ENCODE measurements around the gene C11orf52. TPM values are rescaled to one million over a fixed set of nuclear protein-coding genes. Genes with fewer than 3 reads are reported as not detected.
A peak's percentile ranks its signal among the peaks of the same experiment; 100 is the strongest.

Gene C11orf52
- polyA plus RNA-seq, 3 donors = not detected

DNA sequence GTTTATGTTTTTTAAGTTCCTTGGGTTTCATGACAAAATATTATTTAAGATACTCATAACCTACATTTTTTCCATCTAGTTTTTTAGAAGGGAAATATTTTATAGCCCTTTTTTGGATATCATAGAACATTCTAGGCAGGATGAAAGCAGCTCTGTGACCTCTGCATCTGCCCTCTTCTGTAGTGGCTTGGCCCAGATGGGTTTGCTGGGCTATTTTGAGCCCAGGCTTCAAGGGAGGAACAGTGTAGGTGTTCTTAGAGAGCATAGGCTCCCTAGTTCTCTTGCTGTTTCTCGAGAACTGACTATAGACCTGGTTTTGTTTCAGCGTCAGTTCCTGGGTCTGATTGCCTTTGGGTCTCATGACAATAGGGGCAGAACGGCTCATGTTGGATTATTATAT is 50.6 kb downstream of the C11orf52 start:
- no peaks in the 10 kb centered on the region for H3K9me3 ChIP-seq (replicated peaks in 1 of 2; ENCODE audit: control insufficient read depth in 1 of 2, insufficient read depth in 1 of 2, low read length in 2 of 2)
- Mint-ChIP-seq H3K4me3 (no peak overlapping the region), H3K27ac (no peak overlapping the region), H3K36me3 (no peaks in the 10 kb centered on the region), H3K4me1 (no peaks in the 10 kb centered on the region), H3K9me3 (no peaks in the 10 kb centered on the region), H3K27me3 (ENCODE audit: low read depth in 3 of 3) (peaks cover 0 to 5% (median 0%) of the 10 kb centered on the region in 3 donors)
- WGBS (ENCODE audit: insufficient coverage) = 90% methylated on average over 2 of the region's 3 CpGs
- no peaks in the 10 kb centered on the region for H3K27me3 ChIP-seq (ENCODE audit: control insufficient read depth in 2 of 2, insufficient read depth in 2 of 2, low read length in 2 of 2)
- H3K4me1 ChIP-seq (ENCODE audit: control insufficient read depth in 1 of 2, insufficient read depth in 2 of 2, low read length in 2 of 2) = no peaks in the 10 kb centered on the region
- H3K4me2 ChIP-seq (replicated peaks; ENCODE audit: extremely low read depth, low read length, poor library complexity, severe bottlenecking) = no peak overlapping the region
- no peaks in the 10 kb centered on the region for H3K79me2 ChIP-seq (ENCODE audit: insufficient read depth, low read length)
- H2AFZ ChIP-seq (ENCODE audit: insufficient read depth, low read depth, low read length, poor library complexity, severe bottlenecking) = no peak overlapping the region
- intact Hi-C loops (cut with micrococcal nuclease) = no loop called here
- H3K27ac ChIP-seq (ENCODE audit: low read depth in 1 of 2, low read length in 2 of 2) = no peak overlapping the region
- no peak for DNase-seq
- H4K20me1 ChIP-seq (ENCODE audit: insufficient read depth, low read length) = no peaks in the 10 kb centered on the region
- no peaks in the 10 kb centered on the region for H3K36me3 ChIP-seq (replicated peaks in 1 of 2; ENCODE audit: control insufficient read depth in 1 of 2, insufficient read depth in 2 of 2, low read length in 2 of 2)
- TF ChIP-seq, protein P1, sequence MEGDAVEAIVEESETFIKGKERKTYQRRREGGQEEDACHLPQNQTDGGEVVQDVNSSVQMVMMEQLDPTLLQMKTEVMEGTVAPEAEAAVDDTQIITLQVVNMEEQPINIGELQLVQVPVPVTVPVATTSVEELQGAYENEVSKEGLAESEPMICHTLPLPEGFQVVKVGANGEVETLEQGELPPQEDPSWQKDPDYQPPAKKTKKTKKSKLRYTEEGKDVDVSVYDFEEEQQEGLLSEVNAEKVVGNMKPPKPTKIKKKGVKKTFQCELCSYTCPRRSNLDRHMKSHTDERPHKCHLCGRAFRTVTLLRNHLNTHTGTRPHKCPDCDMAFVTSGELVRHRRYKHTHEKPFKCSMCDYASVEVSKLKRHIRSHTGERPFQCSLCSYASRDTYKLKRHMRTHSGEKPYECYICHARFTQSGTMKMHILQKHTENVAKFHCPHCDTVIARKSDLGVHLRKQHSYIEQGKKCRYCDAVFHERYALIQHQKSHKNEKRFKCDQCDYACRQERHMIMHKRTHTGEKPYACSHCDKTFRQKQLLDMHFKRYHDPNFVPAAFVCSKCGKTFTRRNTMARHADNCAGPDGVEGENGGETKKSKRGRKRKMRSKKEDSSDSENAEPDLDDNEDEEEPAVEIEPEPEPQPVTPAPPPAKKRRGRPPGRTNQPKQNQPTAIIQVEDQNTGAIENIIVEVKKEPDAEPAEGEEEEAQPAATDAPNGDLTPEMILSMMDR (IDR thresholded peaks at IDR 0.05) = no peak
- H3K4me3 ChIP-seq (replicated peaks in 1 of 3; ENCODE audit: low read depth in 2 of 3, low read length in 3 of 3) = no peak overlapping the region
- no peak overlapping the region for H3K9ac ChIP-seq (ENCODE audit: insufficient read depth, low read length, poor library complexity, severe bottlenecking)

DNA sequence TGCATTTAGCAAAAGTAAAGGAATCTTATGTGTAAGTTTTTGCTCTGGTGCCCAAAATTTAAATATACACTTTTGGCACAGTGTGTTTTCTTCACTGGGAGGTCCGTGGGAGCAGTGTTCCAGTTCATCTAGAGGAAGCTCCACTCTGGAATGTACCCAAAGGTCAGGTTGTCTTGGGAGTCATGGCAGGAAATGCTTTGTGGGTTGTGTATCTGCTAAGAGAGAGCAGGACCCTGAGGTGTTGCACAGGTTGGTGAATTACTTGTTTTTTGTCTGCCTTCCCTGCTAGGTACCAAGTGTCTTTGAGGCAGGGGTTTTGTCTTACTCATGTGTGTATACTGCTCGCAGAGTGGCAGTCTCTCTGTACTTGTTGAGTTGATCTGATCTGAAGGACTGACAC is 55.7 kb downstream of the C11orf52 start:
- intact Hi-C loops (cut with micrococcal nuclease) = no loop called here
- TF ChIP-seq, protein P1 (IDR thresholded peaks at IDR 0.05) = no peak
- peaks cover 28 to 37% (median 29%) of the 10 kb centered on the region in 3 donors for H3K27me3 Mint-ChIP-seq (ENCODE audit: low read depth in 3 of 3)

More for the DNA sequence above, 55.7 kb downstream of the C11orf52 start:
- Mint-ChIP-seq H3K36me3 (peaks cover 5 to 7% of the 10 kb centered on the region in 2 donors), H3K4me3 (no peak overlapping the region), H3K4me1 (peaks cover 14% of the 10 kb centered on the region), H3K27ac (peak overlapping the region in 1 of 7 donors; percentile 10), H3K9me3 (peaks cover 0 to 7% (median 2%) of the 10 kb centered on the region in 7 donors)
- WGBS (ENCODE audit: insufficient coverage) = 90% methylated on average over 2 of the region's 2 CpGs
- Histone ChIP-seq H3K9me3 (replicated peaks in 1 of 2; ENCODE audit: control insufficient read depth in 1 of 2, insufficient read depth in 1 of 2, low read length in 2 of 2) (no peaks in the 10 kb centered on the region), H3K27ac (ENCODE audit: low read depth in 1 of 2, low read length in 2 of 2) (no peak overlapping the region), H3K79me2 (ENCODE audit: insufficient read depth, low read length) (no peaks in the 10 kb centered on the region), H3K4me3 (replicated peaks in 1 of 3; ENCODE audit: low read depth in 2 of 3, low read length in 3 of 3) (no peak overlapping the region), H2AFZ (ENCODE audit: insufficient read depth, low read depth, low read length, poor library complexity, severe bottlenecking) (no peak overlapping the region), H3K4me2 (replicated peaks; ENCODE audit: extremely low read depth, low read length, poor library complexity, severe bottlenecking) (no peak overlapping the region), H3K27me3 (ENCODE audit: control insufficient read depth in 2 of 2, insufficient read depth in 2 of 2, low read length in 2 of 2) (peaks cover 13 to 27% of the 10 kb centered on the region in 2 donors), H4K20me1 (ENCODE audit: insufficient read depth, low read length) (no peaks in the 10 kb centered on the region), H3K4me1 (ENCODE audit: control insufficient read depth in 1 of 2, insufficient read depth in 2 of 2, low read length in 2 of 2) (peaks cover 6 to 10% of the 10 kb centered on the region in 2 donors), H3K36me3 (replicated peaks in 1 of 2; ENCODE audit: control insufficient read depth in 1 of 2, insufficient read depth in 2 of 2, low read length in 2 of 2) (no peaks in the 10 kb centered on the region), H3K9ac (ENCODE audit: insufficient read depth, low read length, poor library complexity, severe bottlenecking) (no peak overlapping the region)
- no peak for DNase-seq
